Fibroblast of mammary gland (primary cell): ENCODE results near the gene UFD1.

Experiments used
- DNase-seq: peaks from one replicate; pipeline ENCODE4 v3.0.0-alpha.2; 2010; ENCODE audit warnings: low read depth
- H3K4me3 ChIP-seq: 2 replicates; pipeline ENCODE4 v1.5.1; 2011; ENCODE audit warnings: low read depth, mild to moderate bottlenecking, low read length, moderate library complexity; ENCODE audit not compliant: control insufficient read depth
- CTCF ChIP-seq: conservative IDR thresholded peaks from 2 replicates; pipeline ENCODE4 v1.5.1; 2011; ENCODE audit warnings: low read depth, low read length, inconsistent platforms; ENCODE audit not compliant: control insufficient read depth, insufficient read depth

Gene UFD1

GRCh38 chr22:19400881-19401280 lies 78.1 kb downstream of the UFD1 start:
- no peak overlapping the region for H3K4me3 ChIP-seq
- TF ChIP-seq CTCF = no peak
- no peak for DNase-seq
